T-helper 2 cell treated with Interferon-gamma antibody and Interleukin-4, amounts not matched to agents 5 μg/mL and 100 μg/mL, for 36 hours (primary cell): ENCODE measurements around the gene STAG1.

ENCODE experiments used
- DNase-seq: peaks from one replicate; pipeline ENCODE4 v3.0.0; 2021; ENCODE audit warnings: low spot score
- H3K27ac Mint-ChIP-seq: one replicate; pipeline ENCODE4 v1.8.0; 2021; ENCODE audit warnings: mild to moderate bottlenecking, mixed read lengths
- H3K27me3 Mint-ChIP-seq: one replicate; pipeline ENCODE4 v1.8.0; 2021; ENCODE audit warnings: low read depth, mixed read lengths
- H3K36me3 Mint-ChIP-seq: one replicate; pipeline ENCODE4 v1.8.0; 2021; ENCODE audit warnings: low read depth, mixed read lengths
- H3K4me1 Mint-ChIP-seq: one replicate; pipeline ENCODE4 v1.8.0; 2021; ENCODE audit warnings: low read depth, mixed read lengths
- H3K4me3 Mint-ChIP-seq: one replicate; pipeline ENCODE4 v1.8.0; 2022; ENCODE audit warnings: mild to moderate bottlenecking, moderate library complexity, mixed read lengths
- H3K9me3 Mint-ChIP-seq: one replicate; pipeline ENCODE4 v1.8.0; 2021; ENCODE audit warnings: mixed read lengths

The STAG1 gene

DNA sequence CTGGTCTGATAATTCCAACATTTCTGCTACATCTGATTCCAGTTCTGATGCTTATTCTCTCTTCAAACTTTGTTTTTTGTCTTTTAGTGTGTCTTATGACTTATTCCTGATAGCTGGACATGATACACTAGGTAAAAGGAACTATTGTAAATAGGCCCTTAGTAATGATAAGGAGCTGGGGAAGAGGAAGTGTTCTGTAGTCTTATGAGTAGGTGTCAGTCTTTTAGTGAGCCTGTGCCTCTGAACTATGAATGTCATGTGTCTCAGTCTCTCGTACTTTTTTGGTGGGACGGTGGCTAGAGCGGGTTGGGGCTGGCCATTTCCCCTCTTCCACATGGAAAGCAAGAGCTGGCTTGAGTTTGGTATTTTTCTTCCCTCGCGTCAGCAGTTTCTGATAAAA lies 460.9 kb downstream of the STAG1 start:
- Mint-ChIP-seq H3K27ac (no peak overlapping the region), H3K27me3 (no peaks in the 10 kb centered on the region), H3K9me3 (no peaks in the 10 kb centered on the region), H3K4me3 (no peak overlapping the region), H3K4me1 (no peaks in the 10 kb centered on the region), H3K36me3 (peaks cover 22% of the 10 kb centered on the region)
- no peak for DNase-seq
